Peyer's patch (tissue), 4 donors: ENCODE measurements around the gene PRSS12. TPM values are rescaled to one million over a fixed set of nuclear protein-coding genes. Genes with fewer than 3 reads are reported as not detected.
"Not testable (repeated sequence)": the region's sequence is repeated elsewhere in the genome, so short reads cannot be mapped to it uniquely, and the experiment has no call there.

Experiments
- DNase-seq, 3 donors: peaks; one replicate each; pipeline ENCODE4 v3.0.0-alpha.2; 2017 to 2019
- H3K27ac ChIP-seq, 4 donors: fragments of 200-600 bp; sonication (generic); one replicate each; pipeline ENCODE4 v1.5.1; 2016 to 2019
- H3K27me3 ChIP-seq, 2 donors: fragments of 200-600 bp; sonication (generic); one replicate each; pipeline ENCODE4 v1.5.1; 2019
- H3K36me3 ChIP-seq, 3 donors: fragments of 200-600 bp; sonication (generic); one replicate each; pipeline ENCODE4 v1.5.1; 2016 to 2019
- H3K4me1 ChIP-seq, 4 donors: fragments of 200-600 bp; sonication (generic); one replicate each; pipeline ENCODE4 v1.5.1; 2016 to 2019
- H3K4me3 ChIP-seq, 4 donors: fragments of 200-600 bp; sonication (generic); 1 replicate in 3 of 4; 2 replicates in 1 of 4; pipeline ENCODE4 v1.5.1; 2016 to 2019; ENCODE audit warnings: mild to moderate bottlenecking in 1 of 4
- H3K9me3 ChIP-seq, 4 donors: fragments of 200-600 bp; sonication (generic); one replicate each; pipeline ENCODE4 v1.5.1; 2016 to 2019; ENCODE audit warnings: mild to moderate bottlenecking in 1 of 4
- POLR2A ChIP-seq, 2 donors: fragments of 450-650 bp; IDR thresholded peaks; one replicate each; pipeline ENCODE4 v1.5.1; 2017; ENCODE audit warnings: antibody characterized with exemption in 2 of 2, mild to moderate bottlenecking in 2 of 2, moderate library complexity in 2 of 2
- total RNA-seq, 4 donors: library from RNA; depleted of rRNA; stranded (reverse); fragments of >200 nt; gene quantifications; one replicate each; pipeline ENCODE4 v1.1.0, GENCODE V29; 2016
- TF ChIP-seq, protein P1 (sequence below), 6 experiments: fragments of 450-650 bp in 4 of 6; fragments of 200-600 bp in 2 of 6; sonication (generic) in 1 of 6; IDR thresholded peaks; one replicate each; pipeline ENCODE4 v1.5.1; 2017 to 2019; ENCODE audit warnings: antibody characterized with exemption in 6 of 6, mild to moderate bottlenecking in 3 of 6, moderate library complexity in 1 of 6

Gene PRSS12
- total RNA-seq, 4 donors from 2014 or later: 23.1 to 71.0 (median 44.1) TPM

DNA sequence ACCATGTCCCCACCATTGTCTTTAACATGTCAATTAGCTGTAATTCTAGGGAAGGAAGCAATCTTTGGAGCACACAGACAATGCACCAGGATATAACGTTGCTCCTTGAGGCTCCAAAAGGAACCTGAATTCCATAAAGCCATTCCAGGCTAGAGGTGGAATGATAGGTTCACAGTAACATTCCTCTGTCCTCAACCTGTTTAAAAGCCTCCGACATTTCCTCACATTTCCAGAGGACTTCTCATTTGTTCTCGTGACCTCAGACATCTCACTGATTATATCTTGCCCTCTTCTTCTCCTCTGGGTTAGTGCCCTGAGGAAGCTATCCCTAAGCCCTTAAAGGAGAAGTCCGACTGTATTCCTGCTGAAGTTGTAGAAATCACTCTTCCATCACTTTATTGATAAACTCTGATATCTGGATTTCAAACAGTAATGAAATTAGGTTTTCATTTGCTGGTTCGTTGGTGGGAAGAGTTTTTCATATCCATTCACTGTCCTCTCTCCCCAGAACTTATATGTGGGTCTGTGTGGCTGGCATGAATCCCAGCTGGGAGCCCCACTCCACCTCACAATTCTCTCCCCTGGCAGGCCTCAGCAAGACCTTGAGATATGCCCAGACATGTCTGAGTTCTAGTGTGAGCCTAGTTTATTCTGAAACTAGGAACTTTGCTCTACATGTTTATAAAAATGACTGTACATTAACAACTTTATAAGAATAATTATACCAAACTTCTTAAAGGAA lies 44.2 kb upstream of the PRSS12 start:
- Histone ChIP-seq H3K36me3 (no peaks in the 10 kb centered on the region), H3K4me3 (no peak overlapping the region), H3K27me3 (no peaks in the 10 kb centered on the region), H3K27ac (no peak overlapping the region), H3K9me3 (no peaks in the 10 kb centered on the region), H3K4me1 (no peaks in the 10 kb centered on the region)
- TF ChIP-seq, protein P1, sequence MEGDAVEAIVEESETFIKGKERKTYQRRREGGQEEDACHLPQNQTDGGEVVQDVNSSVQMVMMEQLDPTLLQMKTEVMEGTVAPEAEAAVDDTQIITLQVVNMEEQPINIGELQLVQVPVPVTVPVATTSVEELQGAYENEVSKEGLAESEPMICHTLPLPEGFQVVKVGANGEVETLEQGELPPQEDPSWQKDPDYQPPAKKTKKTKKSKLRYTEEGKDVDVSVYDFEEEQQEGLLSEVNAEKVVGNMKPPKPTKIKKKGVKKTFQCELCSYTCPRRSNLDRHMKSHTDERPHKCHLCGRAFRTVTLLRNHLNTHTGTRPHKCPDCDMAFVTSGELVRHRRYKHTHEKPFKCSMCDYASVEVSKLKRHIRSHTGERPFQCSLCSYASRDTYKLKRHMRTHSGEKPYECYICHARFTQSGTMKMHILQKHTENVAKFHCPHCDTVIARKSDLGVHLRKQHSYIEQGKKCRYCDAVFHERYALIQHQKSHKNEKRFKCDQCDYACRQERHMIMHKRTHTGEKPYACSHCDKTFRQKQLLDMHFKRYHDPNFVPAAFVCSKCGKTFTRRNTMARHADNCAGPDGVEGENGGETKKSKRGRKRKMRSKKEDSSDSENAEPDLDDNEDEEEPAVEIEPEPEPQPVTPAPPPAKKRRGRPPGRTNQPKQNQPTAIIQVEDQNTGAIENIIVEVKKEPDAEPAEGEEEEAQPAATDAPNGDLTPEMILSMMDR (IDR thresholded peaks at IDR 0.05): no peak
- no peak for TF ChIP-seq POLR2A (IDR thresholded peaks at IDR 0.05)
- DNase-seq: no peak

DNA sequence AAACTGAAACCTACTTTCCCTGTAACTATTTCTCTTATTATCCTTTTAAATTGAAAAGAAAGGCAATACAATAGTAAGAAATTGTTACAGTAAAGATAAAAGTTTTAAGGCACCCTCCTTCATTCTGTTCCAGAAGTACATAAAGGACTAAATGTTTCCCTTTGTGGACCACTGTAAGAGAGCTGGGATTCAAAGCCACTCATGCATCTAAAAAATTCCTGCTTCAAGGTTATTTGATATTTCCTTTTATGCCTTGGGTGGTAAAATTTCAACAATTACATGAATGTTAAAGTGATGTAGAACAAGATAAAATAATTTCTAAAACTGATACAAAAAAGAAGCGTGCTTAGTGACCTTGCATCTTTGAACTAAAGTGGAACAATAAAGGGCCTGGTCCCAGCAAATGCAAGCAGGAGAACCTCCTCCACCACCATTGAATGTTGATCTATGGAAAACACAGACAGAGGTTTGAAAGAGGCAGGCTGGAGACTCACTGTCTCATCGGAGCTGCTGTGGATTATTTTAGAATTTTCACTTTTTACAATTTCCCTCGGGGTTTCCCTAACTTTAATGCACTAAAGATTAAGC lies 42.3 kb upstream of the PRSS12 start:
- no peak for DNase-seq
- Histone ChIP-seq H3K27me3 (no peaks in the 10 kb centered on the region), H3K4me1 (no peaks in the 10 kb centered on the region), H3K36me3 (no peaks in the 10 kb centered on the region), H3K9me3 (no peaks in the 10 kb centered on the region), H3K27ac (no peak overlapping the region), H3K4me3 (no peak overlapping the region)
- TF ChIP-seq, protein P1 (IDR thresholded peaks at IDR 0.05): no peak
- no peak for TF ChIP-seq POLR2A (IDR thresholded peaks at IDR 0.05)

DNA sequence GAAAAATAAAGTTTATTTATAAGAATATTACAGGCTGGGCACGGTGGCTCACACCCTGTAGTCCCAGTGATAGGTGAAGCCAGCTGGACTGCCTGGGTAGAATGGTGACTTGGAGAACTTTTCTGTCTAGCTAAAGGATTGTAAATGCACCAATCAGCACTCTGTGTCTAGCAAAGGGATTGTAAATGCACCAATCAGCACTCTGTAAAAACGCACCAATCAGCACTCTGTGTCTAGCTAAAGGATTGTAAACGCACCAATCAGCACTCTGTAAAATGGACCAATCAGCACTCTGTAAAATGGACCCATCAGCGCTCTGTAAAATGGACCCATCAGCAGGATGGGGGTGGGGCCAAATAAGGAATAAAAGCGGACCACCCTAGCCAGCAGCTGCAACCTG lies 39.7 kb upstream of the PRSS12 start:
- H3K9me3 ChIP-seq, H3K36me3 ChIP-seq, H3K4me1 ChIP-seq, H3K4me3 ChIP-seq, DNase-seq, H3K27me3 ChIP-seq, H3K27ac ChIP-seq: not testable (repeated sequence)

DNA sequence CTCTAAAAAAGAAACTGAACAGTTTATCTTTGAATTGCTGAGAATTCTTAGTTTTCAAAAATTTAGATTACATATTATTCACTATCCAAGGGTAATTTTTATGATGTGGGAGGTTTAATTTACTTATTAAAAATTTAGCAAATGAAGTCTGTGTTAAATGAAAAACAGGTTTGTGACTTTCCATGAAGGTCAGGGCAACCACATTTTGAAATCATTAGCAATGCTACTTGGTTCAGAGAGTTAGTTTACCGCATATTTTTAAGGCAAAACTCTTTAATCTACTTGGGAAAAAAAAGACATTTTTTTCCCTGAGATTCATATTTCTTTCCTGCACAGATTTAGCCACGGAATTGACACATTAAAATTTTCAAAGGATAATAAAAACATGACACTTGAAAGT lies 37.3 kb upstream of the PRSS12 start:
- no peak for DNase-seq
- H3K36me3 ChIP-seq: no peaks in the 10 kb centered on the region
- no peaks in the 10 kb centered on the region for H3K9me3 ChIP-seq
- no peaks in the 10 kb centered on the region for H3K27me3 ChIP-seq
- no peaks in the 10 kb centered on the region for H3K4me1 ChIP-seq
- TF ChIP-seq, protein P1 (IDR thresholded peaks at IDR 0.05): no peak
- TF ChIP-seq POLR2A (IDR thresholded peaks at IDR 0.05): no peak
- H3K27ac ChIP-seq: no peak overlapping the region
- H3K4me3 ChIP-seq: no peak overlapping the region

DNA sequence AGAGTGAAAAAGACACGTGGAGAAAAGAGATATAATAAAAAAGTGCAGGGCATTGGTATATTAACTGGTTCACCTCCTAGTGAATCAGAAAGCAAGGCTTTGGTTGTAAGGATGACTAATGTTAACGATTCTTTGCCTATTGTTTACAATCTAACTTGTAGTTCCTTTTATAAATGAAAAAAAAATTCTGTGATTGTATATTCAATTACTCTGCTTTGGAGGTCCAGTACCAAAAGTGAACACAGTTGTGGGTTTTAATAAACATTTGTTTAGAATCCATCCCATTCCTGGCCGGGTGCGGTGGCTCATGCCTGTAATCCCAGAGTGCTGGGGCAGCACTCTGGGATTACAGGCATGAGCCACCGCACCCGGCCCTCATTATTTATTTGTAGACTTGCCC lies 36.9 kb upstream of the PRSS12 start:
- DNase-seq: no peak
- TF ChIP-seq POLR2A (IDR thresholded peaks at IDR 0.05): no peak
- TF ChIP-seq, protein P1 (IDR thresholded peaks at IDR 0.05): no peak
- no peaks in the 10 kb centered on the region for H3K9me3 ChIP-seq
- H3K4me3 ChIP-seq: no peak overlapping the region
- H3K27me3 ChIP-seq: no peaks in the 10 kb centered on the region
- no peaks in the 10 kb centered on the region for H3K4me1 ChIP-seq
- H3K36me3 ChIP-seq: no peaks in the 10 kb centered on the region
- no peak overlapping the region for H3K27ac ChIP-seq

DNA sequence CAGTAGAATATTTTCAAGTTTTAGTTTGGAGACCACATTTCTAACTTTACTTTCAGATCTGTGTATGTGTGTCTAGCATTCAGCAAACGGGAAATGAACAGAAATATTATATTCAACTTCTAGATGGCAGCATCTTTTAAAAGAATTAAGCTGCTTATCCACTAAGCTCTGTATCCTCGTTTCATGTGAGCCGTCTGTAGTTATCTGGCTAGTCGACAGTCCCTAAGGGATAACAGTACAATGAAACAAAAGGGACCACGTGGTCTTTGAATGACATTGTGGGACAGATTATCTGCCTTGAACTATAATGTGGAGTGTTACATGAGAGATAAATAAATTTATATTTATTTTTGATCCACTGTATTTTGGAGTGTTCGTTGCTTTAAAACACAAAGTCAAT lies 35.8 kb upstream of the PRSS12 start:
- DNase-seq: no peak
- TF ChIP-seq POLR2A (IDR thresholded peaks at IDR 0.05): no peak
- TF ChIP-seq, protein P1 (IDR thresholded peaks at IDR 0.05): no peak
- H3K36me3 ChIP-seq: no peaks in the 10 kb centered on the region
- no peaks in the 10 kb centered on the region for H3K9me3 ChIP-seq
- H3K4me3 ChIP-seq: no peak overlapping the region
- H3K27ac ChIP-seq: no peak overlapping the region
- no peaks in the 10 kb centered on the region for H3K4me1 ChIP-seq
- H3K27me3 ChIP-seq: no peaks in the 10 kb centered on the region
